ENCODE measurements around the gene C2CD3. TPM values are rescaled to one million over a fixed set of nuclear protein-coding genes. Genes with fewer than 3 reads are reported as not detected.
"Not testable (repeated sequence)": the region's sequence is repeated elsewhere in the genome, so short reads cannot be mapped to it uniquely, and the experiment has no call there.

Gene C2CD3
- total RNA-seq, 1 donor from 2014 or later: 18.0 TPM

DNA sequence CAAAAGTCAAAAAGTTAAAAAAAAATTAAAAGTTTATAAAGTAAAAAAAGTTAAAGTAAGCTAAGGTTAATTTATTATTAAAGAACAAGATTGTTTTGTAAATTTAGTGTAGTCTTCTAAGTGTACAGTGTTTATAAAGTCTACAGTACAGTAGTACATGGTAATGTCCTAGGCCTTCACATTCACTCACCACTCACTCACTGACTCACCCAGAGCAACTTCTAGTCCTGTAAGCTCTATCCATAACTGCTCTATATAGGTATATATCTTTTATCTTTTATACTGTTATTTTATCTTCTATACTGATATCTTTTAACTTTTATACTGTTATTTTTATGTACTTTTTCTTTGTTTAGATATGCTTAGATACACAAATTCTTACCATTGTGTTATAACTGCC, 11.2 kb downstream of the C2CD3 start:
- DNase-seq (ENCODE audit: low spot score): no peak

DNA sequence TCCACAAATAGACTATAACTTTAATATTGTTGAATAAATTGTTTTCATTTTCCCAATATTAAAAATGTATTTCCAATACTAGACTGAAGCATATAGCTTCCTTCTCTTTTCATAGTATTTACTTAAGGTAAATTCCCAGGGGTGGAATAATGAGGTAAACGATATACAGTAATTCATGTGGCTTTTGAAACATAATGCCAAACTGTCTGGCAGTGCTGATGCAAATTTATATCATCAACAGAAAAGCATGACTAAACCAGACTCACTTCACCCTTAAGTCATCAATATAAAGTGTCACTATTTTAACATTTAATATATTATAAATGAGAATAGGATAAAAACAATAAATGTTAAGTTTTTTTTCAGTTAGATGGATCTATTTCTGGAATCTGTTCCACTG, 13.6 kb downstream of the C2CD3 start:
- DNase-seq (ENCODE audit: low spot score): no peak

DNA sequence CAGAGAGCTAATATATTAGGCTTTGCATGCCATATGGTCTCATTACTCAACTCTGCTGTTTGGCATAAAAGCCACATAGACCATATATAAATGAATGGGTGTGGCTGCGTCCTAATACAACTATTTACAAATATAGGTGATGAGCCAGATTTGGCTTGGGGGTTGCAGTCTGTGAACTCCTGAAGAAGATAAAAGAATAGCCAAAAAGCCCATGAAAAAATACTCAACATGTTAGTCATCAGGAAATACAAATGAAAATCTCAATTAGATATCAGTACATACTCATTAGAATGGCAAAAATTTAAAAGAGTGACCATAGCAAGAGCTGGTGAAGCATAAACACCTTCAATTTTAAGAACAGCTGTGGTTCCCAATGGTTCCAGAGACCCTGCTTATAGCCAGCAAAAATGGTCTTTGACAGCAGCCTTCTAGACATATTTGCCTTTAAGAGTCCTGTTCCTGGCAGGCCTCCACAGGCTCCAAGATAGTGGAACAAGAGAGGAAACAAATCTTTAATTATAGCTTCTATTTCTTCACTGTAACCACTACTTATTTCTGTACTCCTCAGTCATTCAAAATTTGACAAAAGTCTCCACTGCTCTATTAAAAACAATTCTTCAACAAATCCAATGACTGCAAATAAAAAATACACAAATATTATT, 16.1 kb downstream of the C2CD3 start:
- DNase-seq (ENCODE audit: low spot score): no peak

DNA sequence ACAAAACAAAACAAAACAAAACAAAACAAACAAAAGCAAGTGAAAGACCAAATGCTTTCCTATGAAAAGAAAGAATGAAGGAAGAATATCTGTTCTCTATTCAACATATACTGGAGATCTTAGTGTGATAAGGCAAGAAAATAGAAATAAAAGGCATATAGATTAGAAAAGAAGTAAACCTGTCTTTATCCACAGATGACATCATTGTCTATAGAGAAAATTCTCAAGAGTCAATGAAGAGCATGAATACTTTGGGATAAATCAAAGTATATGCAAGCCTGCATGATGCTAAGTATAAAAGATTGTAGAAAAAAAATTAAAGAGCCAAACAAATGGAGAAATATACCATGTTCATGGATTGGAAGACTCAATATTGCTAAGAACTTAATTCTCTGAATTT, 17.6 kb downstream of the C2CD3 start:
- DNase-seq (ENCODE audit: low spot score): no peak

DNA sequence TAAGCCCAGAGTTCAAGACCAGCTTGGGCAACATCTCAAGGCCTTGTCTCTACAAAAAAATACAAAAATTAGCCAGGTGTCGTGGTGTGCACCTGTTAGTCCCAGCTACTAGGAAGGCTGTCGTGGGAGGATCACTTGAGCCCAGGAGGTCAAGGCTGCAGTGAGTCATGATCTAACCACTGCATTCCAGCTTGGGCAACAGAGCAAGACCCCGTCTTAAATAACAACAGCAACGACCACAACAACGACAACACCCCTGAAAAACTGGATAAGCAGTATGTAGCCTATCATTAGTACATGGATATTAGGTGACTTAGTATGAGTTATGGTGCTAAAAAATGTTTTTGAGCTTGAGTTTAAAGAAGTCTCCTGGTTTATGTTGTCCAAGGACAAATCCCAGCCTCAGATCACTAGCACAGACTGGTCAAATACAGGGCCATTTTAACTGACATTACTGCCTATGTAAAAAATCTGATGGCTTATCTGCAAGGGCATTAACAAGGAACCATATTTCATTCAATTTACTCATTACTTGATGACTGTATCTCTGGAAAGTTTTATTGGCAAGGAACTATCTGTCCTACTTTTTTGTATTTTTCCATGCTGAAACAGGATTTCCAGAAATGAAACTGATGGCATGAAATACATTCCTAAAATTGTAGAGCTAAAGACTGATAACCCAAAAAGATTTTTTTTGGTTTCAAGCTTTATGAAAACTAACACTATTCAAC, 23.4 kb downstream of the C2CD3 start:
- no peak for DNase-seq (ENCODE audit: low spot score)

DNA sequence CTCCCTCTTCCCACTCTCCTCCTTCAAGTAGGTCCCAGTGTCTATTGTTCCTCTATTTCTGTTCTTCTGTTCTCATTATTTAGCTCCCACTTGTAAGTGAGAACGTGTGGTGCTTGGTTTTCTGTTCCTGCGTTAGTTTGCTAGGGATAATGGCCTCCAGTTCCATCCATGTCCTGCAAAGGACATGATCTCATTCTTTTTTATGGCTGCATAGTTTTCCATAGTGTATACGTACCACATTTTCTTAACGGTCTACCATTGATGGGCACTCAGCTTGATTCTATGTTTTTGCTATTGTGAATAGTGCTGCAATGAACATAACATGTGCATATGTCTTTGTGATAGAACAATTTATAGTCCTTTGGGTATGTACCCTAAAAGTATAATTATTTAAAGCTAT, 26.2 kb downstream of the C2CD3 start:
- no peak for DNase-seq (ENCODE audit: low spot score)

DNA sequence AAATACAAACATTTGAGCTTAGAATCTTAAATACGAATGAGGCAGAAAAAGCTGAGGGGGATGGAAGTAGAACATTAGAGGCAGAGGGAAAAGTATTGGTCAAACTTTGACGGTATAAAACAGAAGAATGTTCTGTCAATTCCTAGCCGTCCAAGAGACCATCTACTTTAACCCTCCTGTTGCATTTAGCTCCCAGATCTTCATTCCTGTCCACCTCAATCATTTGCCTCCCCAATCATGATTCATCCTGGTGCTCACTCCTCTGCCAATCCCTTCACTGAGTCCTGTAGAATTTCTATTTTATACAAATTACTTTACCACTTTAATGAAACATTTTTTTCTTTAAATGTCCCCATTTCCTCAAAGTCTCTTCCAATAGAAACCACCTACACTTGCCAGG, 28.2 kb downstream of the C2CD3 start:
- DNase-seq (ENCODE audit: low spot score): no peak

DNA sequence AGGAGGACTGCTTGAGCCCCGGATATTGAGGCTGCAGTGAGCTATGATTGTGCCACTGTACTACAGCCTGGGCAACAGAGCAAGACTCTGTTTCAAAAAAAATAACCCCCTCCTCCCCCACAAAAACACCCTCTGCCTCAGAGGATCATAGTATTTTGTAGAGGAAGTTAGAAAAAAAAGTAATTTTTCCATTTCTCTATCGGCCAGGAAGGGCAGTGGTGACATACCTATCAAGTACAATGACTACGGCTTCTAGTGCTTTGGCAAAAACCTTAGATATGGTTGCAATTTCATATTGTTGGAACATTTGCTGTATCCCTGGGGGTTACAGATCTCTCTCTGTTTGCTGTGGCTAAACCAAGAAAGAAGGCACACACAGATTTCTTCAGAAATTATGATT, 28.9 kb downstream of the C2CD3 start:
- DNase-seq (ENCODE audit: low spot score): no peak

DNA sequence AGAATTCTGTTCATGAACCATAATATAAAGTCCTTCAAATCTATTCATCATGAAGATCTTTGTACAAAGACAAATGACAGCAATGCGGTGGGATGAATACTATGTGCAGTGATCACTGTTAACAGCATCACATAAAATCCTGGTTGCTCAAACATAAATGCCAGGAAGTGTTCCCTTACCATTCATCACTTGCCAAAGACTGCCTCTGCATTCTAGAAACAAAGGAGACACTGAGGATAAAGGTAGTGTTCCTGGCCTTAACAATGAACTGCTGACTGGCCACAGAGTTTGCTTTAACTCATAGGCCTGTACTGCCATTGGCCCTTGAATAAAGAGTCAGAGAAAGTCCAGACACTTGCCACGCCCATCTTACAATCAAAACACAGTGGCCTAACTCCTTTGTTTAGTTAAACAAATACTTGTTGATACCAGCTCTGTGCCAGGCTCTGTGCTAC, 29.5 kb downstream of the C2CD3 start:
- DNase-seq (ENCODE audit: low spot score): no peak

DNA sequence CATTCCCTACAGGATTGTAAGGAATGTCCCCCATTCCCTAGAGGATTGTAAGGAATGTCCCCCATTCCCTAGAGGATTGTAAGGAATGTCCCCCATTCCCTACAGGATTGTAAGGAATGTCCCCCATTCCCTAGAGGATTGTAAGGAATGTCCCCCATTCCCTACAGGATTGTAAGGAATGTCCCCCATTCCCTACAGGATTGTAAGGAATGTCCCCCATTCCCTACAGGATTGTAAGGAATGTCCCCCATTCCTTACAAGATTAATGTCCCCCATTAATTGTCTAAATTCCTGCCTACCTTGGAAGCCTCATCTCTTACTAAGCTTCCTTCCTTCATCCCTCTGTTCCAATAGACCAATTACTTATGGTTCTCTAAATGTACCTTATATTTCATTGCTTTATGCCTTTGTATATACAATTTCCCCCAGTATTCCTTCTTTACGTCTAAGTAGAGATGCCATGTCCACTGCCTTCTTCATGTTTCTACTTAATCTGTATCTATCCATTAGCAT, 30.8 kb downstream of the C2CD3 start:
- DNase-seq (ENCODE audit: low spot score): not testable (repeated sequence)

DNA sequence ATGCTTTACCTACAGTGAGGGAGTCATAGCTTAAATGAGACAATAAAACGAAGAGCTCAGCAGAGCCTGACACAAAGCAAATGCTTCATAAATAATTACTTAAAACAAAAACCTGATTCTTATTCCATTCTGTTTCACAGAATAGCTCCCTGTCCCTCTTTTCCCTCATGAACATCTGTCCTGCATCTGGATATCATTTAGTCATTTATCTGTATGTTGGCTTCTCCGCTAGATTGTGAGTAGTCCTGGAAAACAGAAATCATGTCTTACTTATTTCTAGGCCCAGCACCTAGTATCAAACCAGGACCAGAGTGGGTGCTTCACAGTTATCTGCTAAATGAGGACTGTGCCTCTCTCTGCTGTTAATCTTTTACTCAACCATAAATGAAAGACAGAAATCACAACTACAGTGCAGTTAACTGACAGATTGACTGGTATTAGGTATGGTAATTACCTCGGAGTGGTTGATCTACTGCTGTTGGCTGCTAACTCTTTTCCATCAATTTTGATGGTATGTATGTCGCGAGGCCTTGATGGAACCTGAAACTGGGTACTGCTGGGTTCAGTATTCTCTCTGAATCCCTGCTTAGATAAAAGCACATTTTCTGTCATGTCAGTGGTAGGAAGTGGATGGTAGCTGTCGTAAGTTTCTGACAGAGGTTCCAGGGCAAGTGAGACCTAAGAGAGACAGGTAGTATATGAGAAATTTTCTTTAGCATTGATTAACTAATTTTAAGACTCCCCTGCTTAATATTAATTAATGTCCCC, 31.5 kb downstream of the C2CD3 start:
- no peak for DNase-seq (ENCODE audit: low spot score)

DNA sequence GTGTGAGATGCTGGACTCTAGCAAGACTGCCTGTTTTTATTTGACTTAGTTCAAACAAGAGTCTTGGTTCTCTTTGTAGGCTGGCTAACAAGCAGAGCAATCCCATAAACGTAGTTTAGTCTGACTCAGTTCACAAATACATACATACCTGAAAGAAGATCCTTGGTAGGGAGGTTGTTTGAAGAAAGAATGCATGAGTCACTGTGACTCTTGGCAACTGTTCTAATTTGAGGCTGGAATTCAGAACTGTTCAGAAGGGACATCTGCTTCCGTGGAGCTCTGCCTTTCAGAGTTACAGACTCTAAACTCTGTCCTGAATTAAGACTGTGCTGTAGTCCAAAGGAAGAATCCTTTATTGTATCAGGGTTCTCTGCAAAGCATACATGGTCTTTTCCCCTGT, 32.2 kb downstream of the C2CD3 start:
- no peak for DNase-seq (ENCODE audit: low spot score)

DNA sequence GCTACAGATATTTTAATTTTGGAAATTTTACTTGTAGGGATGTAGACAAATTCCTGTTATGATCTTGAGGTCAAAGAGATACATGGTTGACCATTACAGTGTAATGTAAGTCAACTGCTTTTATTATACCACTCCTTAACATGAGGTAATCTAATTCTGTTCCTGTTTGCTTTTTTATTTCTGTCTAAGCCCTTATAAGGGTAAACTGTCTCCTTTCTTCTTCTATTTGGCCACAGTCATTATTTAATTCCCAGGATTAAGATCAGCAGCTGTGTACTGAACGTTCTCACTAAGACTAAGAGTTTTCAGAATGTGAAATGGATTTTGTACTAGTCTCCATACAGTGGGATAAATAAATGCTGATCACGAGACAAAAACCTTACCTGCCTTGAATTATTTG, 32.8 kb downstream of the C2CD3 start:
- no peak for DNase-seq (ENCODE audit: low spot score)

DNA sequence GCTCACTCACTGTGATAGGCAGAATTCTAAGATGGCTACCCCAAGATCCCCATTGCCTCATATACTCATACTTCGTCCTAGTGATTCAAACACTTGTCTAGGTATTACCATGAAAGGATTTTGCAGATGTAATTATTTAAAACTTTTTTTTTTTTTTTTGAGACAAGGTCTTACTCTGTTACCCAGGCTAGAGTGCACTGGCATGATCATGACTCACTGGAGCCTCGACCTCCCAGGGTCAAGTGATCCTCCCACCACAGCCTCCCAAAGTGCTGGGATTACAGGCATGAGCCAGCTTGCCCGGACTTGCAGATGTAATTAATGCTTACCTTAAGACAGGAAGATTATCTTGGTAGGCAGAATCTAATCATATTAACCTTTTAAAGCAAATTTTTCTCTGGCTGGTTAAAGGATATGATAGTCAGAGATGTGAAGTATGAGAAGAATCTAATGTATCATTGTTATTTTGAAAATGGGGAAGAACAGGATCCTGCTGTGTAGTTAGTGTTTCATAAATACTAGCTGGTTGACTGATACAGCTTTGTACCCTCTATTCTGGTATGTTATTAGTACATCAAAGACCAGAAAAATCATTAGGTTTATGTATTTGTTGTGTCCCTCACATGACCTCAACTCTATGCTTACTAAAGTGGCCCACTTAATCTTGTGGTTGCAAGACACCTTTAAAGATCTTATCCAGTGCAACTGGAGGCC, 35.5 kb downstream of the C2CD3 start:
- no peak for DNase-seq (ENCODE audit: low spot score)

DNA sequence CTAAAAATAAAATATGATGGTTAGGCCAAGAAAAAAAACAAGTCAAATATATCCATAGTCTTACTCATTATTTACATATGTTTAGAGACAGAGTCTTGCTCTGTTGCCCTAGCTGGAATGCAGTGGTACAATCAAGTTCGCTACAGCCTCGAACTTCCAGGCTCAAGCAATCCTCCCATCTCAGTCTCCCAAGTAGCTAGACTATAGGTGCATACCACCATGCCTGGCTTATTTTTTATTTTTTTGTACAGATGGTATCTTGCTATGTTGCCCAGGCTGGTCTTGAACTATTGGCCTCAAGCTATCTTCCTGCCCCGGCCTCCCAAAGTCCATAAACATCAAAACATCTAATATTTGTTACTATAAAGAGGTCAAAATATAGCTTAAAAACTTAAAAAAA, 36.1 kb downstream of the C2CD3 start:
- DNase-seq (ENCODE audit: low spot score): no peak

DNA sequence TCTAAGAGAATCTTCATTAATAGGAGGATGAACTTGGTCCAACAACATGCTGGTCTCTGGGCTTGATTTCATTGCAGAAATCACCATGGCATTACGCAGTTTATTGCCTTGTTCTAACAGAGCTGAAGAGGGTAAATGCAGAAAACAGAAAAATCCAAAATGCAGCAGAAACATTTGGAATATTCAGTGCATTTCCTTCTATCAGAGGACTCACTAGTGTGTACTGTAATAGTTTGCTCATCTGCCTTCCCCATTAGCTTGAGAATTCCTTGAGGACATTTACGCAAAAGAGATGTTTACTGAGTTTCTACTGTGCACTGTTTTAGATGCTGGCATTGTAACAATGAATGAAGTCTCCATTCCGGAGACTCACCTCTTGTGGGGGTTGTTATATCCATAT, 37.4 kb downstream of the C2CD3 start:
- no peak for DNase-seq (ENCODE audit: low spot score)

DNA sequence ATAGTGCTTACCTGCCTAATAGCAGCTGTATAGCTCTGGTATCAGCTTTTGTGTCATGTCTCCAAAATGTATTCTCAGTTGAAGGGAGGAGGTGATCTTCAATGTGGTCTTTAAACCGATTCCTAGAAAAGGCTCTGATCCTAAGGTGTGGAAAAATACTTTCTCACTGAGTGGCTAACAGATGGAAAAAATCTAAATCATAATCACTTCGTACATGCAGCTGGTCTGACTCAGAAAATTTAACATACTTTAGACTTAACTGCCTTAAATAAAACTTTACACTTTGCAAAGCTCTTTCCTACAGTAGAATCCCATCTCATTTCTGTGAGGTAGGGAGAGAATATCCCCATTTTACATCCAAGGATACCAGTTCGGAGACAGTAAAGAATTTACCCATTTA, 38.0 kb downstream of the C2CD3 start:
- DNase-seq (ENCODE audit: low spot score): no peak

DNA sequence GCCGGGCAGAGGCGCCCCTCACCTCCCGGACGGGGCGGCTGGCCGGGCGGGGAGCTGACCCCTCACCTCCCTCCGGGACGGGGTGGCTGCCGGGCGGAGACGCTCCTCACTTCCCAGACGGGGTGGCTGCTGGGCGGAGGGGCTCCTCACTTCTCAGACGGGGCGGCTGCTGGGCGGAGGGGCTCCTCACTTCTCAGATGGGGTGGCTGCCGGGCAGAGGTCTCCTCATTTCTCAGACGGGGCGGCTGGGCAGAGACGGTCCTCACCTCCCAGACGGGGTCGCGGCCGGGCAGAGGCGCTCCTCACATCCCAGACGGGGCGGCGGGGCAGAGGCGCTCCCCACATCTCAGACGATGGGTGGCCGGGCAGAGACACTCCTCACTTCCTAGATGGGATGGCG, 41.7 kb downstream of the C2CD3 start:
- not testable (repeated sequence) for DNase-seq (ENCODE audit: low spot score)

DNA sequence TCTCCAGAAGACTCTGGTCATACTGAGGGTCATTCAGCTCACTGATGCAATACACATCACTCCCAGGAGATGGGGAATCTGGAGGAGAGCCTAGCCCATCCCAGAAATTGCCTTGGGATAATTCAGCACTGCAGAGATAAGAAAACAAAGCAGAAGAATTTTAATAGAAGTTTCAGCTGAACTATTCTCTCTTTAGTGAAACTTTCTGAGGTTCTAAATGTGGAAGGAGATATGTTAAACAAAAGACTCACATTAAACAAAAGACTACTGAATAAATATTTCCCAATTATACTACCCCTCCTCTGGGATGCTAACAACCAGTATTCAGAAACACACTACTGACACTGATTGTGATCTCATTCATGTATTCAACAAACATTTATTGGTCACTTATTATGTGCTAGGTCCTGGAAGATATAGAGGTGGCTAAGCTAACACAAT, 47.8 kb downstream of the C2CD3 start:
- DNase-seq (ENCODE audit: low spot score): no peak

DNA sequence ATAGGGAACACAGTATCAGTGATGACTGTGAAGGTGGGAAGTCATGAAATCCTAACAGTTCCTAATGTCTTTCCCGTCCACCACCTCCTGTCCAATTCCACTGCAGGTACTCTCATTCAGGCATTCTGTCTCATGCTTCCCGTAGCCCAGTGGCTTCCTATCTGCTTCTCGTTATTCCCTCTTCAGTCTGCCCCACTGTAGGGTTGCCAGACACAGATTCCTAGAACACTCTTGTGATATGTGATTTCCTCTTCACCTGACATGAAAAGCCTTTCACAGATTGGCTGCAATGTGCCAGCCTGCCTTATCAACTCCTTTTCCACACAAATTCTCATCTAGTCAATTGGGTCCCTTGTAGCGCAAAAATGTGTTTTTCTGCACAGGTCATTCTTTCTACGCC, 49.0 kb downstream of the C2CD3 start:
- DNase-seq (ENCODE audit: low spot score): no peak

DNA sequence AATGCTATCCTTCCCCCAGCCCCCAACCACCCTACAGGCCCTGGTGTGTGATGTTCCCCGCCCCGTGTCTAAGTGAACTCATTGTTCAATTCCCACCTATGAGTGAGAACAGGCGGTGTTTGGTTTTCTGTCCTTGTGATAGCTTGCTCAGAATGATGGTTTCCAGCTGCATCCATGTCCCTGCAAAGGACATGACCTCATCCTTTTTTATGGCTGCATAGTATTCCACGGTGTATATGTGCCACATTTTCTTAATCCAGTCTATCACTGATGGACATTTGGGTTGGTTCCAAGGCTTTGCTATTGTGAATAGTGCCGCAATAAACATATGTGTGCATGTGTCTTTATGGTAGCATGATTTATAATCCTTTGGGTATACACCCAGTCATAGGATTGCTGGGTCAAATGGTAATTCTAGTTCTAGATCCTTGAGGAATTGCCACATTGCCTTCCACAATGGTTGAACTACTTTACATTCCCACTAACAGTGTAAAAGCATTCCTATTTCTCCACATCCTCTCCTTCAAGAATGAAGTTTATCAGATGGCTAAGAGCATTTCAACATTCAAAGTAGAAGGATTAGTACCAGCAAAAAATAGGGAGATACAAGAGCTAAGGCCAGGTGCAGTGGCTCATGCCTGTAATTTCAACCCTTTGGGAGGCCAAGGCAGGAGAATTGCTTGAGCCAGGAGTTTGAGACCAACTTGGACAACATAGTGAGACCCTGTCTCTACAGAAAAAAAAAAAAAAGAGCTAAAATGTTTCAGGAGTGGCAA, 50.4 kb downstream of the C2CD3 start:
- not testable (repeated sequence) for DNase-seq (ENCODE audit: low spot score)

All from mesenteric fat pad (tissue), 1 donor.